GM12891 (cell line): ENCODE data around the gene HEATR5A.

Experiments
- POLR2AphosphoS5 ChIP-seq: IDR thresholded peaks from 2 replicates; pipeline ENCODE4 v1.6.1; 2011; ENCODE audit warnings: low read depth, low read length, control low read depth
- SPI1 ChIP-seq: IDR thresholded peaks from 2 replicates; pipeline ENCODE4 v1.6.1; 2011; ENCODE audit warnings: low read depth, low read length, control low read depth

GRCh38 chr14:31297701-31298344 lies 122.5 kb downstream of the HEATR5A start:
- TF ChIP-seq SPI1 (no peak), POLR2AphosphoS5 (no peak)
